ENCODE results near the gene TBC1D9B.

The TBC1D9B gene

GRCh38 chr5:179906795-179907555 lies 722 bp downstream of the TBC1D9B start:
- peak; percentile 36 for DNase-seq

- DNase-seq: no peak
Measured at GRCh38 chr5:179906294-179906794, 1.4 kb downstream of the TBC1D9B start.

- no peak for DNase-seq
Measured at GRCh38 chr5:179905161-179905560, 2.5 kb downstream of the TBC1D9B start.

- DNase-seq: no peak
Measured at GRCh38 chr5:179904463-179905160, 3.1 kb downstream of the TBC1D9B start.

- DNase-seq: no peak
Measured at GRCh38 chr5:179902763-179903158, 4.9 kb downstream of the TBC1D9B start.

- no peak for DNase-seq
Measured at GRCh38 chr5:179901915-179902762, 5.6 kb downstream of the TBC1D9B start.

- no peak for DNase-seq
Measured at GRCh38 chr5:179901462-179901861, 6.2 kb downstream of the TBC1D9B start.

- DNase-seq: no peak
Measured at GRCh38 chr5:179900711-179901110, 7.0 kb downstream of the TBC1D9B start.

- DNase-seq: no peak
Measured at GRCh38 chr5:179900206-179900605, 7.5 kb downstream of the TBC1D9B start.

- no peak for DNase-seq
Measured at GRCh38 chr5:179895861-179896260, 11.8 kb downstream of the TBC1D9B start.

GRCh38 chr5:179893958-179894895 lies 13.5 kb downstream of the TBC1D9B start:
- DNase-seq: no peak

GRCh38 chr5:179893076-179893957 lies 14.4 kb downstream of the TBC1D9B start:
- DNase-seq: no peak

- no peak for DNase-seq
Measured at GRCh38 chr5:179892255-179892654, 15.4 kb downstream of the TBC1D9B start.

- DNase-seq: no peak
Measured at GRCh38 chr5:179890751-179891682, 16.7 kb downstream of the TBC1D9B start.

- DNase-seq: no peak
Measured at GRCh38 chr5:179889885-179890284, 17.8 kb downstream of the TBC1D9B start.

- no peak for DNase-seq
Measured at GRCh38 chr5:179887802-179888201, 19.9 kb downstream of the TBC1D9B start.

GRCh38 chr5:179887095-179887494 lies 20.6 kb downstream of the TBC1D9B start:
- DNase-seq: no peak

- DNase-seq: no peak
Measured at GRCh38 chr5:179886190-179886911, 21.3 kb downstream of the TBC1D9B start.

GRCh38 chr5:179885491-179886090 lies 22.1 kb downstream of the TBC1D9B start:
- DNase-seq: no peak
